HepG2 (cell line): ENCODE results near the gene DBNDD2. TPM values are rescaled to one million over a fixed set of nuclear protein-coding genes. Genes with fewer than 3 reads are reported as not detected.
A peak's percentile ranks its signal among the peaks of the same experiment; 100 is the strongest.

ENCODE experiments used
- EEA1 ChIP-seq: sonication (generic); formaldehyde crosslinking; IDR thresholded peaks from 2 replicates; pipeline ENCODE4 v1.5.1; 2020; ENCODE audit warnings: mild to moderate bottlenecking, missing genetic modification reagents, borderline replicate concordance
- FLYWCH1 ChIP-seq: sonication (generic); formaldehyde crosslinking; IDR thresholded peaks from 2 replicates; pipeline ENCODE4 v1.8.1; 2023; ENCODE audit warnings: mild to moderate bottlenecking, missing genetic modification reagents
- MLXIP ChIP-seq: sonication (generic); formaldehyde crosslinking; IDR thresholded peaks from 2 replicates; pipeline ENCODE4 v1.9.0; 2021; ENCODE audit warnings: missing genetic modification reagents, borderline replicate concordance
- MTA3 ChIP-seq: sonication (generic); formaldehyde crosslinking; IDR thresholded peaks from 2 replicates; pipeline ENCODE4 v1.4.0; 2020; ENCODE audit warnings: missing genetic modification reagents
- POLR2AphosphoS5 ChIP-seq: IDR thresholded peaks from 2 replicates; pipeline ENCODE4 v1.6.1; 2012; ENCODE audit warnings: low read depth, low read length
- REST ChIP-seq, 2 experiments: IDR thresholded peaks; 2 replicates each; pipeline ENCODE4 v1.6.1; 2011 to 2012; ENCODE audit warnings: low read length in 2 of 2, borderline replicate concordance in 1 of 2, low read depth in 1 of 2, mild to moderate bottlenecking in 1 of 2, moderate library complexity in 1 of 2
- SNAPC2 ChIP-seq: sonication (generic); formaldehyde crosslinking; IDR thresholded peaks from 2 replicates; pipeline ENCODE4 v1.8.1; 2022; ENCODE audit warnings: mild to moderate bottlenecking, missing genetic modification reagents
- SRF ChIP-seq: IDR thresholded peaks from 2 replicates; pipeline ENCODE4 v1.6.1; 2011; ENCODE audit warnings: mild to moderate bottlenecking, low read depth, low read length, moderate library complexity
- ZBTB39 ChIP-seq: sonication (generic); formaldehyde crosslinking; IDR thresholded peaks from 2 replicates; pipeline ENCODE4 v1.5.0; 2020; ENCODE audit warnings: missing genetic modification reagents
- ZEB1 ChIP-seq: IDR thresholded peaks from 2 replicates; pipeline ENCODE4 v1.6.1; 2012; ENCODE audit warnings: mild to moderate bottlenecking, low read depth, inconsistent platforms; ENCODE audit not compliant: insufficient replicate concordance
- ZKSCAN8 ChIP-seq: IDR thresholded peaks from 2 replicates; pipeline ENCODE4 v1.6.1; 2016; ENCODE audit warnings: borderline replicate concordance, missing genetic modification reagents, missing compliant biosample characterization
- ZNF18 ChIP-seq: sonication (generic); formaldehyde crosslinking; IDR thresholded peaks from 2 replicates; pipeline ENCODE4 v1.8.0; 2022; ENCODE audit warnings: mild to moderate bottlenecking, missing genetic modification reagents; ENCODE audit not compliant: insufficient replicate concordance
- ZNF30 ChIP-seq: sonication (generic); formaldehyde crosslinking; IDR thresholded peaks from 2 replicates; pipeline ENCODE4 v1.5.0; 2020; ENCODE audit warnings: mild to moderate bottlenecking, missing genetic modification reagents
- ZNF547 ChIP-seq: sonication (generic); formaldehyde crosslinking; IDR thresholded peaks from 2 replicates; pipeline ENCODE4 v1.5.1; 2020; ENCODE audit warnings: mild to moderate bottlenecking, missing genetic modification reagents
- ZSCAN5A ChIP-seq: sonication (generic); formaldehyde crosslinking; IDR thresholded peaks from 2 replicates; pipeline ENCODE4 v1.8.0; 2022; ENCODE audit warnings: mild to moderate bottlenecking, missing genetic modification reagents, borderline replicate concordance
- polyA plus RNA-seq, 8 experiments: library from polyadenylated mRNA; depleted of rRNA in 3 of 8; stranded (reverse) in 7 of 8; unstranded in 1 of 8; fragments of >200 nt; fragmentation: Illumina TruSeq in 4 of 8; extraction: Trizol in 4 of 8; gene quantifications; 2 replicates each; pipeline versions ENCODE4 v1.2.1 to v1.2.3, GENCODE V29; 2011 to 2016; ENCODE audit warnings: low read depth in 4 of 8, missing spikeins in 1 of 8, mixed read lengths in 1 of 8; ENCODE audit not compliant: insufficient read depth in 1 of 8
- total RNA-seq, 5 experiments: library from RNA; depleted of rRNA; stranded (reverse); fragments of >200 nt; fragmentation: Illumina TruSeq; extraction: Trizol; gene quantifications; 2 replicates each; pipeline ENCODE4 v1.2.3, GENCODE V29; 2016; ENCODE audit warnings: low read depth in 1 of 5

DBNDD2 gene
- total and polyA plus RNA-seq, 2 of the 13 experiments (the other 11 are each of a cell fraction or from before 2014, with no cell fraction given) = 16.7 to 47.6 TPM

- no peak for TF ChIP-seq FLYWCH1 (CRISPR knock-in tag)
- TF ChIP-seq SNAPC2 (CRISPR knock-in tag) = no peak; the same call in 1 of the 2 replicates
- peak in 1 of 2 experiments; percentile 5; a peak in 1 of 4 replicates for TF ChIP-seq REST (IDR thresholded peaks at IDR 0.05; ENCODE audit: borderline replicate concordance in 1 of 2, low read depth in 1 of 2, low read length in 2 of 2)
- TF ChIP-seq ZNF30 (CRISPR knock-in tag) = no peak
- peak; percentile 68; the same call in 1 of the 2 replicates for TF ChIP-seq ZSCAN5A
- peak; percentile 93 for TF ChIP-seq ZNF18
- TF ChIP-seq ZBTB39 (CRISPR knock-in tag) = peak; percentile 2; the same call in 1 of the 2 replicates
- TF ChIP-seq POLR2AphosphoS5 = peak; percentile 92
- no peak for TF ChIP-seq MLXIP
- TF ChIP-seq ZNF547 = peak; percentile 75
- TF ChIP-seq EEA1 (CRISPR knock-in tag) = peak; percentile 60; the same call in 1 of the 2 replicates
- peak; percentile 4; the same call in 1 of the 2 replicates for TF ChIP-seq SRF
- no peak for TF ChIP-seq MTA3 (CRISPR knock-in tag)
- peak; percentile 97 for TF ChIP-seq ZKSCAN8
- TF ChIP-seq ZEB1 = peak; percentile 73
Measured at GRCh38 chr20:45362804-45363610, 45.1 kb upstream of the DBNDD2 start, which contains the start of gene SYS1 (continued).
